ENCODE measurements around the gene ENO3. TPM values are rescaled to one million over a fixed set of nuclear protein-coding genes. Genes with fewer than 3 reads are reported as not detected.

Gene ENO3
- total RNA-seq, 2 donors from 2014 or later = 17.2 to 17.6 TPM

DNA sequence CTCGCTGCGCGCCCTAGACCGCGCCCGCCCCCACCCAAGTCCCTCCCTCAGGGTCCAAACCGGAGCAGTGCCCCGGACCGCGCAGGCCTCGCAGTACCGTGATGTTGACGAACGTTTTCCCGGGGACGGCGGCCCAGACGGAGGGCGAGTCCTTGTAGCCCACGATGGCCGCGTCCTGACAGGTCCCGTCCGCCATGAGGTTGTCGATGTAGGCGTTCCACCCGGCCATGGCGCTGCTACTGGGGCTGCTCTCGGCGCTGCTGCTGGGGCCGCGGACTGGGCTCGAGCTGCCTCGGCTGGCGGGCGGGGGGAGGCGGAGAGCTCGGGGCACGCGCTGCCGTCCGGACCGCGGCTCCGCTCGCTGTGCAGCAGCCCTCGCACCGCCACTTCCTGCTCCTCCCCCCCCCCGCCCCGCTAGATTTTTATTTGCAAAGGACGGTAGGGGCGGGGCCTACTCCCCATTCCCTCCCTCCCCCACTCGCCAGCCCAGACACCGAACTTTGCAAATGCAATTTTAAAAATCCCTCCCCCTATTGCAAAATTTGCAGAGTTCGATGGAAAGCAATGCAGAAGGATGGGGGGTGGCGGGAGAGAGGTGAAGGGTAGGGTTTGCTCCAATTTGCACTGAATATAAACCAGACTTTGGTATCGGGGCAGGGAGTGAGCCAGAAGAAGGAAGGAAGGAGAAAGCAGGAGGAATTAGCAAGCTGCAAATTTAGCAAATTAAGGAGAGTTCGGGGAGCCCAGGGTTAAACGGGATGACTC is 2.6 kb upstream of the ENO3 start, which contains the start of gene PFN1:
PFN1 (minus strand) TSS at position 365 of the 765 bp plus-strand sequence; CDS start at position 229, 136 bp downstream.
- Mint-ChIP-seq H3K36me3 (ENCODE audit: low read depth) (peaks cover 19% of the 10 kb centered on the region), H3K4me3 (peak within 1 kb of the TSS; percentile 100), H3K27me3 (no peaks in the 10 kb centered on the region), H3K27ac (peak within 1 kb of the TSS; percentile 96), H3K4me1 (peaks cover 43% of the 10 kb centered on the region)
- H3K9me3 ChIP-seq (ENCODE audit: control insufficient read depth, low read length, poor library complexity, severe bottlenecking) = no peaks in the 10 kb centered on the region
- DNase-seq (peak; percentile 73 to 86 (median 79)), ATAC-seq (peak; percentile 64)

DNA sequence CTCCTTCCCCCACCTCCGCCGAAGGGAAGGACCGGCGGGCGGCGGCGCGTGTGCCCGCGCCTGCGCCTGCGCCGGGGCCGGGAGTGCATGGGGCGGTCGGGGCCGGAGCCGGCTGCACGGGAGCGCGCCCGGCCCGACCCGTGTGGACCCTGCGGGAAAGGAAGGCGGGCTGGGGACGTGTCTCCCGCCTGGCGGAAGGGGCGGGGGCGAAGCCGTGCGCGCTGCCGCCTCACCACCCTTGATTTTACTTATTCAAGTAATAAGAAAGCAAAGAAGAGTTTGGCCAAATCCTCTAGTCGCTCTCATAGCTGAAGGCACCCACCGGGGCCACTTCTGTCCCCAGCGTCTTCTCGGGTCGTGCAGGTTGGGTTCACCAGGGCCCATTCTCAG is 2.0 kb upstream of the ENO3 start:
- ATAC-seq = peak; percentile 50
- H3K4me1 Mint-ChIP-seq = peaks cover 41% of the 10 kb centered on the region

GRCh38 chr17:4949321-4950074 is 1.4 kb upstream of the ENO3 start:
- Mint-ChIP-seq H3K4me3 (peak overlapping the region; percentile 100), H3K36me3 (ENCODE audit: low read depth) (peaks cover 15% of the 10 kb centered on the region), H3K4me1 (peaks cover 36% of the 10 kb centered on the region), H3K27ac (peak overlapping the region; percentile 96), H3K27me3 (no peaks in the 10 kb centered on the region)
- ATAC-seq = peak; percentile 60
- DNase-seq = peak; percentile 60 to 66 (median 63)
- H3K9me3 ChIP-seq (ENCODE audit: control insufficient read depth, low read length, poor library complexity, severe bottlenecking) = no peaks in the 10 kb centered on the region

More for the DNA sequence above, 2.0 kb upstream of the ENO3 start:
- H3K9me3 ChIP-seq (ENCODE audit: control insufficient read depth, low read length, poor library complexity, severe bottlenecking) = no peaks in the 10 kb centered on the region
- Mint-ChIP-seq H3K27ac (peak overlapping the region; percentile 96), H3K27me3 (no peaks in the 10 kb centered on the region), H3K36me3 (ENCODE audit: low read depth) (peaks cover 19% of the 10 kb centered on the region), H3K4me3 (peak overlapping the region; percentile 100)
- DNase-seq = peak; percentile 54 to 64 (median 62)

DNA sequence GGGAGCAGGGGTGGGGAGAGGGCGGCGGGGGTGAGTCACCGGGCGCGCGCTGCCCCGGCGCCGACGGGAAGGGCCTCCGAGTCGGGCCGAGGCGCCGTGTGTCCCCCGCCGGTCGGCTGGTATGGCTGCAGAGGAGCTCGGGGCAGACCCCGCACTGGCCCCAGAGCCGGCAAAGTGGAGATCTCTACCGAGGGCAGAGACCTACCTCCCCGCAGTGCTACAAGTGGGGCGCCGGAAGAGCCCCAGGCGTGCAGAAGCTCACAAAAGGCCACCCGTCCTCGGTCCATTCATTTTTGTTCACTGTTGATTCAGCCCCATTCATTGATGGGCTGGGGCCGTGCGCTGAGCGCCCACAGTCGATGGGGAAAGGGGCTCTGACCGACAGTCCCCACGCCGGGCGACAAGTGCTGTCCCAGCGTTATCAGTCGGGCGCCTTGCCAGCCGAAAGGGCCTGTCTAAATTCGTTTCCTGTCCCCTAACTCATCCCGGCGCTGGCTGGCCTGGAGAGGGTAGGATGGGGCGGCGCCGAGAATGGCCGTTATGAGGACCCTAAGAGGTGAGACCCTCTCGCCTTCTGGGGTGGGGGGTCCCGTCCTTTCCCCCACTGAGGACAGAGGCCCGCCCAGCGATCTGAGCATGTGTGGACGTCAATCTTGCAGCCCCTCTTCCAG is 709 bp upstream of the ENO3 start:
- no peaks in the 10 kb centered on the region for H3K27me3 Mint-ChIP-seq
- H3K4me3 Mint-ChIP-seq = peak overlapping the region; percentile 100
- DNase-seq (no peak), ATAC-seq (peak; percentile 2)
- H3K36me3 Mint-ChIP-seq (ENCODE audit: low read depth) = peaks cover 12% of the 10 kb centered on the region
- H3K27ac Mint-ChIP-seq = peak overlapping the region; percentile 79
- H3K9me3 ChIP-seq (ENCODE audit: control insufficient read depth, low read length, poor library complexity, severe bottlenecking) = no peaks in the 10 kb centered on the region
- peaks cover 29% of the 10 kb centered on the region for H3K4me1 Mint-ChIP-seq

- H3K4me1 Mint-ChIP-seq = peaks cover 22% of the 10 kb centered on the region
- peak overlapping the region; percentile 79 for H3K27ac Mint-ChIP-seq
- H3K36me3 Mint-ChIP-seq (ENCODE audit: low read depth) = peaks cover 7% of the 10 kb centered on the region
Measured at GRCh38 chr17:4951486-4951885, 567 bp downstream of the ENO3 start.

DNA sequence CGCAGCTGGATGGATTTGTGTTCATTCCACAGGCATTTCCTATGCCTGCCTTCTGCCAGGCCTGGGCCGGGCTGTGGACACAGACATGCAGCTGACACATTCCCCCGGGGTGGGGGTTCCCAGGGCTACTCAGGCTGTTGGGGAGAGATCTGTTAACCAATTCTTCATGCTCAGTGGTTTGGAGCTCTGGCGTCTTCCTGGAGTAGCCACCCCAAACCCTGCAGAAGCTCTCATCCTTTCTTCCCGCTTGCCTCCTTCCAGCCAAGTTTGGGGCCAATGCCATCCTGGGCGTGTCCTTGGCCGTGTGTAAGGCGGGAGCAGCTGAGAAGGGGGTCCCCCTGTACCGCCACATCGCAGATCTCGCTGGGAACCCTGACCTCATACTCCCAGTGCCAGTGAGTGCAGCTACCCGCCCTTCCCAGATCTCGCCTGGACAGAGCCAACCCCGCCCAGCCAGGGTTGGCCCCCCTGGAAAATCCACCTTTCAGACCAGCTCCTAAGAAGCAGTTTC is 2.6 kb downstream of the ENO3 start:
- ATAC-seq (no peak), DNase-seq (no peak)
- H3K9me3 ChIP-seq (ENCODE audit: control insufficient read depth, low read length, poor library complexity, severe bottlenecking) = no peaks in the 10 kb centered on the region

More at GRCh38 chr17:4951486-4951885, 567 bp downstream of the ENO3 start:
- no peak for DNase-seq
- H3K4me3 Mint-ChIP-seq = peak overlapping the region; percentile 21
- no peaks in the 10 kb centered on the region for H3K27me3 Mint-ChIP-seq
- no peaks in the 10 kb centered on the region for H3K9me3 ChIP-seq (ENCODE audit: control insufficient read depth, low read length, poor library complexity, severe bottlenecking)
- no peak for ATAC-seq

DNA sequence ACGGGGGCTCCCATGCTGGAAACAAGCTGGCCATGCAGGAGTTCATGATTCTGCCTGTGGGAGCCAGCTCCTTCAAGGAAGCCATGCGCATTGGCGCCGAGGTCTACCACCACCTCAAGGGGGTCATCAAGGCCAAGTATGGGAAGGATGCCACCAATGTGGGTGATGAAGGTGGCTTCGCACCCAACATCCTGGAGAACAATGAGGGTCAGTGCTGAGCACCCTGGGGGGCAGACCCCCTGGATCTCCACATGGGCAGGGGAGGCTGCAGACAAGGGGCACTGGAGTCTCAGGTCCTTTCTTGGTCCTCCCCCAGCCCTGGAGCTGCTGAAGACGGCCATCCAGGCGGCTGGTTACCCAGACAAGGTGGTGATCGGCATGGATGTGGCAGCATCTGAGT is 4.2 kb downstream of the ENO3 start:
- Mint-ChIP-seq H3K4me3 (no peak overlapping the region), H3K27me3 (no peaks in the 10 kb centered on the region), H3K36me3 (ENCODE audit: low read depth) (no peaks in the 10 kb centered on the region), H3K4me1 (peaks cover 16% of the 10 kb centered on the region), H3K27ac (no peak overlapping the region)
- H3K9me3 ChIP-seq (ENCODE audit: control insufficient read depth, low read length, poor library complexity, severe bottlenecking) = no peaks in the 10 kb centered on the region
- ATAC-seq (no peak), DNase-seq (no peak)

More for the DNA sequence above, 2.6 kb downstream of the ENO3 start:
- Mint-ChIP-seq H3K4me1 (peaks cover 18% of the 10 kb centered on the region), H3K4me3 (peak overlapping the region; percentile 28), H3K36me3 (ENCODE audit: low read depth) (no peaks in the 10 kb centered on the region), H3K27ac (no peak overlapping the region), H3K27me3 (no peaks in the 10 kb centered on the region)

DNA sequence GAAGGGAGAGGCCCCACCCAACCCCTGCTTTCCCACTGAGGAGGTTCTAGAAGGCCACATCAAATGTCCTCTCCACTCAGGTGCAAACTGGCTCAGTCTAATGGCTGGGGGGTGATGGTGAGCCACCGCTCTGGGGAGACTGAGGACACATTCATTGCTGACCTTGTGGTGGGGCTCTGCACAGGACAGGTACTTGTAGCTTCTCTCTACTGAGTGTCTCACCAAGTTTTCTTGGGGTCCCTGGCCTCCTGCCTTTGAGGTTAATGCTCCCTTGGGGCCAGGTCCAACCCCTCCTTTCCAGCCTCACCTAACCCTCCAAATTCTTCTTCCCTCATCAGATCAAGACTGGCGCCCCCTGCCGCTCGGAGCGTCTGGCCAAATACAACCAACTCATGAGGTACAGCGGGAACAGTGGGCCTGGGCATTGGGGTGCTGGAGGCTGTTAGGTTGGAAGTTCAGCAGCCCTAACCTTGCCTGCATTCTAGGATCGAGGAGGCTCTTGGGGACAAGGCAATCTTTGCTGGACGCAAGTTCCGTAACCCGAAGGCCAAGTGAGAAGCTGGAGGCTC is 5.7 kb downstream of the ENO3 start:
- Mint-ChIP-seq H3K36me3 (ENCODE audit: low read depth) (peaks cover 2% of the 10 kb centered on the region), H3K27me3 (no peaks in the 10 kb centered on the region), H3K4me1 (peaks cover 8% of the 10 kb centered on the region), H3K27ac (no peak overlapping the region), H3K4me3 (no peak overlapping the region)
- ATAC-seq = peak; percentile 28
- H3K9me3 ChIP-seq (ENCODE audit: control insufficient read depth, low read length, poor library complexity, severe bottlenecking) = no peaks in the 10 kb centered on the region
- DNase-seq = no peak

DNA sequence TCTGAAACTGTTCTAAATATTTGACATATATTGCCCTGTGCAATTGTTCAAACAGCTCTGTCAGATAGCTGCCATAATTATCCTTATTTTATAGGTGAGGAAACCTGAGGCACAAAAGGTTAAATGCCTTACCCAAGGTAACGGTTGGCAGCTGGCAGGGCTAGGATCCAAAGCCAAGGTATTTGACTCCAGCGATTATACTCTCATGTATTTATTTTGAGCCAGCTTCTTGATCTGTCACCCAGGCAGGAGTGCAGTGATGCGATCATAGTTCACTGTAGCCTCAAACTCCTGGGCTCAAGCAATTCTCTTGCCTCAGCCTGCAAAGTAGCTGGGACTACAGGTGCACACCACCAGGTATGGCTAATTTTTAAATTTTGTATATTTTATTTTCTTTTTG is 7.2 kb downstream of the ENO3 start:
- ATAC-seq = no peak

GRCh38 chr17:4959261-4959965 is 8.5 kb downstream of the ENO3 start:
- no peak overlapping the region for H3K4me3 Mint-ChIP-seq
- DNase-seq (no peak), ATAC-seq (no peak)
- H3K9me3 ChIP-seq (ENCODE audit: control insufficient read depth, low read length, poor library complexity, severe bottlenecking) = no peaks in the 10 kb centered on the region
- H3K36me3 Mint-ChIP-seq (ENCODE audit: low read depth) = peaks cover 2% of the 10 kb centered on the region
- no peaks in the 10 kb centered on the region for H3K27me3 Mint-ChIP-seq
- no peak overlapping the region for H3K27ac Mint-ChIP-seq
- peaks cover 8% of the 10 kb centered on the region for H3K4me1 Mint-ChIP-seq

More for the DNA sequence above, 7.2 kb downstream of the ENO3 start:
- no peak for DNase-seq
- H3K27ac Mint-ChIP-seq = no peak overlapping the region
- no peak overlapping the region for H3K4me3 Mint-ChIP-seq
- H3K36me3 Mint-ChIP-seq (ENCODE audit: low read depth) = peaks cover 2% of the 10 kb centered on the region
- peaks cover 8% of the 10 kb centered on the region for H3K4me1 Mint-ChIP-seq
- H3K9me3 ChIP-seq (ENCODE audit: control insufficient read depth, low read length, poor library complexity, severe bottlenecking) = no peaks in the 10 kb centered on the region
- H3K27me3 Mint-ChIP-seq = no peaks in the 10 kb centered on the region

GRCh38 chr17:4960279-4960922 is 9.5 kb downstream of the ENO3 start:
- H3K4me1 Mint-ChIP-seq = peaks cover 8% of the 10 kb centered on the region
- H3K4me3 Mint-ChIP-seq = no peak overlapping the region
- H3K9me3 ChIP-seq (ENCODE audit: control insufficient read depth, low read length, poor library complexity, severe bottlenecking) = no peaks in the 10 kb centered on the region
- peaks cover 2% of the 10 kb centered on the region for H3K36me3 Mint-ChIP-seq (ENCODE audit: low read depth)
- DNase-seq (no peak), ATAC-seq (no peak)
- H3K27me3 Mint-ChIP-seq = no peaks in the 10 kb centered on the region
- peak overlapping the region; percentile 78 for H3K27ac Mint-ChIP-seq

Measured in T-helper 17 cell (primary cell).